ENCODE measurements around the gene ZNF570.

Gene ZNF570

GRCh38 chr19:37467608-37468090 lies 1.5 kb upstream of the ZNF570 start:
- no peak for TF ChIP-seq POLR2AphosphoS5 (IDR thresholded peaks at IDR 0.05; ENCODE audit: low read depth, low read length)
- TF ChIP-seq TAF1 (IDR thresholded peaks at IDR 0.05; ENCODE audit: borderline replicate concordance, insufficient read depth, low read length) = no peak
- TF ChIP-seq REST (IDR thresholded peaks at IDR 0.05; ENCODE audit: insufficient read depth in 1 of 2, low read depth in 2 of 2, low read length in 2 of 2) = no peak
- TF ChIP-seq SIN3A (IDR thresholded peaks at IDR 0.05; ENCODE audit: borderline replicate concordance, insufficient read depth, low read length) = no peak
- no peak for TF ChIP-seq FOXP2 (optimal IDR thresholded peaks at IDR 0.05; ENCODE audit: borderline replicate concordance, extremely low read depth, extremely low read length, insufficient read depth)

GRCh38 chr19:37470216-37470615 lies 1.1 kb downstream of the ZNF570 start:
- TF ChIP-seq SIN3A (IDR thresholded peaks at IDR 0.05; ENCODE audit: borderline replicate concordance, insufficient read depth, low read length) (no peak), POLR2AphosphoS5 (IDR thresholded peaks at IDR 0.05; ENCODE audit: low read depth, low read length) (no peak), TAF1 (IDR thresholded peaks at IDR 0.05; ENCODE audit: borderline replicate concordance, insufficient read depth, low read length) (no peak), FOXP2 (optimal IDR thresholded peaks at IDR 0.05; ENCODE audit: borderline replicate concordance, extremely low read depth, extremely low read length, insufficient read depth) (no peak), REST (IDR thresholded peaks at IDR 0.05; ENCODE audit: insufficient read depth in 1 of 2, low read depth in 2 of 2, low read length in 2 of 2) (no peak)

GRCh38 chr19:37472165-37472564 lies 3.0 kb downstream of the ZNF570 start:
- no peak for TF ChIP-seq POLR2AphosphoS5 (IDR thresholded peaks at IDR 0.05; ENCODE audit: low read depth, low read length)
- no peak for TF ChIP-seq SIN3A (IDR thresholded peaks at IDR 0.05; ENCODE audit: borderline replicate concordance, insufficient read depth, low read length)
- no peak for TF ChIP-seq TAF1 (IDR thresholded peaks at IDR 0.05; ENCODE audit: borderline replicate concordance, insufficient read depth, low read length)
- TF ChIP-seq REST (IDR thresholded peaks at IDR 0.05; ENCODE audit: insufficient read depth in 1 of 2, low read depth in 2 of 2, low read length in 2 of 2) = no peak
- TF ChIP-seq FOXP2 (optimal IDR thresholded peaks at IDR 0.05; ENCODE audit: borderline replicate concordance, extremely low read depth, extremely low read length, insufficient read depth) = no peak

- no peak for TF ChIP-seq SIN3A (IDR thresholded peaks at IDR 0.05; ENCODE audit: borderline replicate concordance, insufficient read depth, low read length)
- no peak for TF ChIP-seq FOXP2 (optimal IDR thresholded peaks at IDR 0.05; ENCODE audit: borderline replicate concordance, extremely low read depth, extremely low read length, insufficient read depth)
- TF ChIP-seq REST (IDR thresholded peaks at IDR 0.05; ENCODE audit: insufficient read depth in 1 of 2, low read depth in 2 of 2, low read length in 2 of 2) = no peak
- no peak for TF ChIP-seq TAF1 (IDR thresholded peaks at IDR 0.05; ENCODE audit: borderline replicate concordance, insufficient read depth, low read length)
- no peak for TF ChIP-seq POLR2AphosphoS5 (IDR thresholded peaks at IDR 0.05; ENCODE audit: low read depth, low read length)
Observed at GRCh38 chr19:37484406-37485168, 15.4 kb downstream of the ZNF570 start.

Measured in PFSK-1 (cell line).